ENCODE results near the gene LIPI. TPM values are rescaled to one million over a fixed set of nuclear protein-coding genes. Genes with fewer than 3 reads are reported as not detected.

LIPI gene
- total RNA-seq (not detected), polyA plus RNA-seq (not detected)

GRCh38 chr21:14210738-14211137 lies at the start of gene LIPI:
LIPI (minus strand) TSS chr21:14210955; CDS start chr21:14210845, 110 bp downstream.
- no peaks in the 10 kb centered on the region for H3K4me1 Mint-ChIP-seq
- Histone ChIP-seq H3K36me3 (ENCODE audit: insufficient read depth, low read length) (no peaks in the 10 kb centered on the region), H3K27ac (ENCODE audit: low read depth, low read length) (no peak within 1 kb of the TSS), H3K4me1 (ENCODE audit: insufficient read depth, low read length) (no peaks in the 10 kb centered on the region), H3K27me3 (ENCODE audit: insufficient read depth, low read length) (no peaks in the 10 kb centered on the region), H3K4me3 (ENCODE audit: low read length in 2 of 2) (no peak within 1 kb of the TSS), H3K9me3 (ENCODE audit: control insufficient read depth in 1 of 2, low read length in 2 of 2) (no peaks in the 10 kb centered on the region)
- H3K9me3 Mint-ChIP-seq, result no peaks in the 10 kb centered on the region
- no peak within 1 kb of the TSS for H3K4me3 Mint-ChIP-seq
- no peak for DNase-seq
- H3K36me3 Mint-ChIP-seq, result no peaks in the 10 kb centered on the region
- ChIA-PET POLR2A (ENCODE audit: partially characterized antibody) (no interaction called here), CTCF (ENCODE audit: partially characterized antibody) (no interaction called here)
- peaks cover 2 to 12% of the 10 kb centered on the region in 2 donors for H3K27me3 Mint-ChIP-seq
- intact Hi-C loops (cut with micrococcal nuclease), result no loop called here
- H3K27ac Mint-ChIP-seq, result no peak within 1 kb of the TSS

DNA sequence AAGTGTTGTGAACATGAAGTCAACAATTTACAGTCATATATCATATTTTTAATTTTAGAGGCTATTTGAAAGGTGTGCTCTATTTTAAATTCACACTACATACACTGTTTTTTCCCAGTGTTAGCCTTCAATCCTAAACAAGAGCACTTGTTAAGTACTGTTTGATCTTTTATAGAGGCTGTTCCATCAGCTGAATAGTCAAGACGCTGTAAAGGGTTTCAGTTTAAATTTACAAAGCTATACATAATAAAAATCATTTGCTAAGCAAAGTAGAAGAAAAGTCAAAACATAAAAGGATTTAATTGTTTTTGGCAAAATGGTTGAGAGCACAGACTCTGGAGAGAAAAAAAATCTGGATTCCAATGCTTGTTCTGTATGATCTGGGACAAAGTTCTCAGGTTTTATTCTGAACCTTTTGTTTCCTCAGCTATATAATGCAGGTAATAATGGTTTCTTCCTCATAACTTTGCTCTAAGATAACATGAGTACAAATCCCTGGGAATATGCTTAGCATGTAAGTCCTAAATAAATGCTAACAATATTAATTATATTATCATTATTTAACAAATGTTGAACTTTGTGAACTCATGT lies 49.5 kb upstream of the LIPI start:
- no peak overlapping the region for H3K27ac Mint-ChIP-seq
- H3K27me3 ChIP-seq (ENCODE audit: insufficient read depth, low read length), result no peaks in the 10 kb centered on the region
- H3K9me3 ChIP-seq (ENCODE audit: control insufficient read depth in 1 of 2, low read length in 2 of 2), result no peaks in the 10 kb centered on the region
- H3K27ac ChIP-seq (ENCODE audit: low read depth, low read length), result no peak overlapping the region
- H3K9me3 Mint-ChIP-seq, result no peaks in the 10 kb centered on the region
- CTCF ChIA-PET (ENCODE audit: partially characterized antibody), result interaction anchor here (0.7 to 1.6 kb wide), 8 partner anchors 9 to 1333 kb away, joined by 3 to 8 read pairs (median 3); no protein-coding TSS in a partner anchor
- H3K4me3 ChIP-seq (ENCODE audit: low read length in 2 of 2), result no peak overlapping the region
- no peaks in the 10 kb centered on the region for H3K4me1 ChIP-seq (ENCODE audit: insufficient read depth, low read length)
- no peak overlapping the region for H3K4me3 Mint-ChIP-seq
- POLR2A ChIA-PET (ENCODE audit: partially characterized antibody), result no interaction called here
- no peaks in the 10 kb centered on the region for H3K36me3 Mint-ChIP-seq
- no peak for DNase-seq
- peaks cover 3 to 10% of the 10 kb centered on the region in 2 donors for H3K27me3 Mint-ChIP-seq
- intact Hi-C loops (cut with micrococcal nuclease), result loop anchor here (2.0 kb wide), 2 partner anchors 479 to 513 kb away; no protein-coding TSS in a partner anchor
- no peaks in the 10 kb centered on the region for H3K4me1 Mint-ChIP-seq
- no peaks in the 10 kb centered on the region for H3K36me3 ChIP-seq (ENCODE audit: insufficient read depth, low read length)

DNA sequence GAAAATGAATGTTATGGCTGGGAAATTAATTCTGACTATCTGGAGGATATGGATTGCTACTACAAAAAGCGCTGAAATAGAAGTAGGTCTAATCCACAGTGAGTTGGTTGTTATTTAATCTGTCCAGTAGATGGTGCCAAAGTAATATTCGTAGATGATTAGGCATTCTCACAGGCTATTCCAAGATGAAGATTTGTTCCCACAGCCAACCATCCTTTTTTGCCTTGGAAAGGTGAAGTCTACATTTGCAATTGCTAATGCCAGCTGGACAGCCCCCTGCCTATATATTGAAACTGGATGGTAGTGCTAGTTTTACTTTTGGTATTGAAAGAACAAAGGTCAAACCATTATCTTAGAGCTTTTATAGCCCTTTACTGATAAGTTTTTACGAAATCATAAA lies 49.0 kb upstream of the LIPI start:
- peak in 3 of 5 donors; percentile 6 to 24 (median 11) for DNase-seq
- Mint-ChIP-seq H3K4me1 (no peaks in the 10 kb centered on the region), H3K27ac (no peak overlapping the region), H3K9me3 (no peaks in the 10 kb centered on the region), H3K27me3 (peaks cover 3 to 10% of the 10 kb centered on the region in 2 donors), H3K36me3 (no peaks in the 10 kb centered on the region), H3K4me3 (no peak overlapping the region)
- POLR2A ChIA-PET (ENCODE audit: partially characterized antibody), result no interaction called here
- no peaks in the 10 kb centered on the region for H3K9me3 ChIP-seq (ENCODE audit: control insufficient read depth in 1 of 2, low read length in 2 of 2)
- no peak overlapping the region for H3K27ac ChIP-seq (ENCODE audit: low read depth, low read length)
- CTCF ChIA-PET (ENCODE audit: partially characterized antibody), result interaction anchor here (0.7 to 2.7 kb wide), 9 partner anchors 8 to 1333 kb away, joined by 3 to 8 read pairs (median 3); no protein-coding TSS in a partner anchor
- H3K27me3 ChIP-seq (ENCODE audit: insufficient read depth, low read length), result no peaks in the 10 kb centered on the region
- H3K4me3 ChIP-seq (ENCODE audit: low read length in 2 of 2), result no peak overlapping the region
- H3K36me3 ChIP-seq (ENCODE audit: insufficient read depth, low read length), result no peaks in the 10 kb centered on the region
- intact Hi-C loops (cut with micrococcal nuclease), result loop anchor here (2.0 to 10.0 kb wide), 5 partner anchors 479 to 1565 kb away; no protein-coding TSS in a partner anchor
- no peaks in the 10 kb centered on the region for H3K4me1 ChIP-seq (ENCODE audit: insufficient read depth, low read length)

DNA sequence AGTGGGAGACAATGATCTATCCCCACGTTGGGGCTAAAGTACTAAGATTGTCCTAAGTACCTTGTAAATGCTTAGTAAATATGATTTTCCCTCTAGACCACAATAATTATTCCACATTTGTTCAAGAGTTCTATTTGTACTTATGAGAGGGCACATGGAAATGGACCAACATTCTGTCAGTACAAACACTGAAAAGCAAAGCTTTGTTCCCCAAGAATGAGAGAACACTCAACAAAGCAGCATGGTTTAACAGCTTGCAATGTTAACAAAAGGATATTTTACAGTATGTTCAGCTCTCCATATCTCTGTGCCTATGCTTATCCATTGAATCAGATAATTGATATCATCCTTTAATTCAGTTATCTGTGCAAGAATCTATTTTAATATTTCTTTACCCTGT lies 40.6 kb upstream of the LIPI start:
- H3K9me3 ChIP-seq (ENCODE audit: control insufficient read depth in 1 of 2, low read length in 2 of 2), result no peaks in the 10 kb centered on the region
- H3K27ac ChIP-seq (ENCODE audit: low read depth, low read length), result no peak overlapping the region
- peaks cover 0 to 14% (median 3%) of the 10 kb centered on the region in 8 donors for H3K9me3 Mint-ChIP-seq
- POLR2A ChIA-PET (ENCODE audit: partially characterized antibody), result no interaction called here
- no peak for DNase-seq
- peaks cover 5 to 11% of the 10 kb centered on the region in 2 donors for H3K27me3 Mint-ChIP-seq
- H3K27ac Mint-ChIP-seq, result no peak overlapping the region
- H3K36me3 Mint-ChIP-seq, result no peaks in the 10 kb centered on the region
- H3K27me3 ChIP-seq (ENCODE audit: insufficient read depth, low read length), result no peaks in the 10 kb centered on the region
- no peak overlapping the region for H3K4me3 Mint-ChIP-seq
- intact Hi-C loops (cut with micrococcal nuclease), result loop anchor here (5.0 to 10.0 kb wide), 2 partner anchors 1231 to 1573 kb away; no protein-coding TSS in a partner anchor
- H3K4me3 ChIP-seq (ENCODE audit: low read length in 2 of 2), result no peak overlapping the region
- CTCF ChIA-PET (ENCODE audit: partially characterized antibody), result interaction anchor here (0.8 to 3.2 kb wide), 4 partner anchors 7 to 17 kb away, joined by 3 to 19 read pairs (median 4); no protein-coding TSS in a partner anchor
- H3K4me1 ChIP-seq (ENCODE audit: insufficient read depth, low read length), result peaks cover 4% of the 10 kb centered on the region
- H3K36me3 ChIP-seq (ENCODE audit: insufficient read depth, low read length), result no peaks in the 10 kb centered on the region
- peaks cover 4 to 7% (median 5%) of the 10 kb centered on the region in 4 donors for H3K4me1 Mint-ChIP-seq

GRCh38 chr21:14245711-14246110 lies 35.0 kb upstream of the LIPI start:
- POLR2A ChIA-PET (ENCODE audit: partially characterized antibody), result no interaction called here

GRCh38 chr21:14244911-14245310 lies 34.2 kb upstream of the LIPI start:
- POLR2A ChIA-PET (ENCODE audit: partially characterized antibody), result no interaction called here
- H3K27me3 Mint-ChIP-seq, result peaks cover 1 to 3% of the 10 kb centered on the region in 2 donors
- H3K4me1 Mint-ChIP-seq, result peaks cover 0 to 12% (median 6%) of the 10 kb centered on the region in 4 donors

More at GRCh38 chr21:14245711-14246110, 35.0 kb upstream of the LIPI start:
- Mint-ChIP-seq H3K4me3 (no peak overlapping the region), H3K27me3 (peaks cover 1 to 3% of the 10 kb centered on the region in 2 donors), H3K27ac (no peak overlapping the region), H3K9me3 (peaks cover 0 to 14% (median 3%) of the 10 kb centered on the region in 8 donors), H3K36me3 (no peaks in the 10 kb centered on the region), H3K4me1 (peaks cover 0 to 11% (median 6%) of the 10 kb centered on the region in 4 donors)
- H3K4me1 ChIP-seq (ENCODE audit: insufficient read depth, low read length), result no peaks in the 10 kb centered on the region
- H3K27ac ChIP-seq (ENCODE audit: low read depth, low read length), result no peak overlapping the region
- no peaks in the 10 kb centered on the region for H3K9me3 ChIP-seq (ENCODE audit: control insufficient read depth in 1 of 2, low read length in 2 of 2)
- no peak for DNase-seq
- intact Hi-C loops (cut with micrococcal nuclease), result no loop called here
- H3K36me3 ChIP-seq (ENCODE audit: insufficient read depth, low read length), result no peaks in the 10 kb centered on the region
- no peak overlapping the region for H3K4me3 ChIP-seq (ENCODE audit: low read length in 2 of 2)
- H3K27me3 ChIP-seq (ENCODE audit: insufficient read depth, low read length), result no peaks in the 10 kb centered on the region
- CTCF ChIA-PET (ENCODE audit: partially characterized antibody), result interaction anchor here (1.0 to 4.0 kb wide), 2 partner anchors 7 to 14 kb away, joined by 3 to 19 read pairs; no protein-coding TSS in a partner anchor

DNA sequence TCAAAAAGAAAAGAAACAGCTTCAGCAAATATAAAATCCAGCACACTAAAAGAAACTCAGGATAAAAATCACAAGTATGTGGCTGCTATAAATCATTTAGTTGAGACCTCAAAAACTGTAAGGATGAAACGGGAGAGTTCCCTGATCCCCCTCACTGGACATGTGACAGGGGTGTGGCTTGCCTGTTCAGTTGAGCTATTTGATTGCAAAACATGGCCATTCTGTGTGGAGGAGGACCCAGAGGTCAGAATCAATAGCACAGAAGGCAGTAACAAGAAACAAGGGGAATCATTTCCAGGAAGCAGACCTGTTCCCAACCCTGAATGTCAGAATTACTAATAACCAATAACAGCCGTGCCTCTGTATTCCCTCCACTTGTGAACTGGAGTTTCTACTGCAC lies 33.1 kb upstream of the LIPI start:
- H3K36me3 ChIP-seq (ENCODE audit: insufficient read depth, low read length), result no peaks in the 10 kb centered on the region
- H3K4me1 ChIP-seq (ENCODE audit: insufficient read depth, low read length), result no peaks in the 10 kb centered on the region
- Mint-ChIP-seq H3K4me1 (peaks cover 0 to 12% (median 6%) of the 10 kb centered on the region in 4 donors), H3K4me3 (no peak overlapping the region), H3K27ac (no peak overlapping the region), H3K9me3 (peaks cover 0 to 5% (median 0%) of the 10 kb centered on the region in 8 donors), H3K27me3 (peaks cover 1 to 3% of the 10 kb centered on the region in 2 donors), H3K36me3 (no peaks in the 10 kb centered on the region)
- POLR2A ChIA-PET (ENCODE audit: partially characterized antibody), result no interaction called here
- H3K9me3 ChIP-seq (ENCODE audit: control insufficient read depth in 1 of 2, low read length in 2 of 2), result no peaks in the 10 kb centered on the region
- intact Hi-C loops (cut with micrococcal nuclease), result no loop called here
- H3K27ac ChIP-seq (ENCODE audit: low read depth, low read length), result no peak overlapping the region
- no peak overlapping the region for H3K4me3 ChIP-seq (ENCODE audit: low read length in 2 of 2)
- CTCF ChIA-PET (ENCODE audit: partially characterized antibody), result interaction anchor here (2.3 to 4.0 kb wide), 2 partner anchors 9 to 14 kb away, joined by 8 to 19 read pairs; no protein-coding TSS in a partner anchor
- no peaks in the 10 kb centered on the region for H3K27me3 ChIP-seq (ENCODE audit: insufficient read depth, low read length)
- no peak for DNase-seq

More at GRCh38 chr21:14244911-14245310, 34.2 kb upstream of the LIPI start:
- Histone ChIP-seq H3K4me1 (ENCODE audit: insufficient read depth, low read length) (no peaks in the 10 kb centered on the region), H3K27me3 (ENCODE audit: insufficient read depth, low read length) (no peaks in the 10 kb centered on the region), H3K36me3 (ENCODE audit: insufficient read depth, low read length) (no peaks in the 10 kb centered on the region), H3K4me3 (ENCODE audit: low read length in 2 of 2) (no peak overlapping the region), H3K27ac (ENCODE audit: low read depth, low read length) (no peak overlapping the region), H3K9me3 (ENCODE audit: control insufficient read depth in 1 of 2, low read length in 2 of 2) (no peaks in the 10 kb centered on the region)
- DNase-seq, result no peak
- Mint-ChIP-seq H3K9me3 (peaks cover 0 to 13% (median 3%) of the 10 kb centered on the region in 8 donors), H3K36me3 (no peaks in the 10 kb centered on the region), H3K4me3 (no peak overlapping the region), H3K27ac (no peak overlapping the region)
- CTCF ChIA-PET (ENCODE audit: partially characterized antibody), result interaction anchor here (2.3 to 4.0 kb wide), 2 partner anchors 8 to 13 kb away, joined by 8 to 19 read pairs; no protein-coding TSS in a partner anchor
- intact Hi-C loops (cut with micrococcal nuclease), result no loop called here

Measured in CD4-positive, alpha-beta memory T cell (primary cell).